HEK293T (cell line): Measurements from ENCODE around the gene BEST2.
A peak's percentile ranks its signal among the peaks of the same experiment; 100 is the strongest.

Experiments used
- CTCF ChIA-PET: fragments of 350-600 bp; formaldehyde crosslinking; extraction: SDS; loops from one replicate; lab custom pipeline; 2021; ENCODE audit warnings: antibody characterized with exemption, inconsistent platforms; lab: Yijun Ruan, JAX
- POLR2A ChIA-PET: fragments of 350-600 bp; formaldehyde crosslinking; extraction: SDS; loops from one replicate; lab custom pipeline; 2020; ENCODE audit warnings: antibody characterized with exemption, inconsistent platforms; lab: Yijun Ruan, JAX
- DNase-seq: peaks from one replicate; pipeline ENCODE4 v3.0.0; 2012; ENCODE audit warnings: mixed read lengths; ENCODE audit errors: extremely low spot score
- ARNT ChIP-seq: fragments of 450-650 bp; IDR thresholded peaks from 2 replicates; pipeline ENCODE4 v1.6.1; 2017; ENCODE audit warnings: mild to moderate bottlenecking
- BHLHE40 ChIP-seq: fragments of 450-650 bp; IDR thresholded peaks from 2 replicates; pipeline ENCODE4 v1.6.1; 2016; ENCODE audit warnings: mild to moderate bottlenecking, moderate library complexity, borderline replicate concordance
- CTBP1 ChIP-seq: fragments of 450-650 bp; IDR thresholded peaks from 2 replicates; pipeline ENCODE4 v1.6.1; 2016; ENCODE audit warnings: borderline replicate concordance
- ELF4 ChIP-seq: fragments of 450-650 bp; IDR thresholded peaks from 2 replicates; pipeline ENCODE4 v1.6.1; 2017; ENCODE audit warnings: antibody characterized with exemption
- FOXA1 ChIP-seq: fragments of 450-650 bp; IDR thresholded peaks from 2 replicates; pipeline ENCODE4 v1.6.1; 2016; ENCODE audit warnings: mild to moderate bottlenecking
- FOXK2 ChIP-seq: fragments of 450-650 bp; IDR thresholded peaks from 2 replicates; pipeline ENCODE4 v1.6.1; 2016; ENCODE audit warnings: mild to moderate bottlenecking
- FOXM1 ChIP-seq: fragments of 450-650 bp; IDR thresholded peaks from 2 replicates; pipeline ENCODE4 v1.6.1; 2017; ENCODE audit warnings: mild to moderate bottlenecking, borderline replicate concordance
- HDGF ChIP-seq: fragments of 450-650 bp; IDR thresholded peaks from 2 replicates; pipeline ENCODE4 v1.6.1; 2017; ENCODE audit warnings: antibody characterized with exemption, borderline replicate concordance
- L3MBTL2 ChIP-seq: fragments of 450-650 bp; conservative IDR thresholded peaks from 2 replicates; pipeline ENCODE4 v1.6.1; 2016; ENCODE audit warnings: mild to moderate bottlenecking
- LEF1 ChIP-seq: fragments of 450-650 bp; IDR thresholded peaks from 2 replicates; pipeline ENCODE4 v1.6.1; 2017; ENCODE audit warnings: mild to moderate bottlenecking, borderline replicate concordance
- NFRKB ChIP-seq: fragments of 450-650 bp; IDR thresholded peaks from 2 replicates; pipeline ENCODE4 v1.6.1; 2016; ENCODE audit warnings: mild to moderate bottlenecking, moderate library complexity
- PKNOX1 ChIP-seq: fragments of 450-650 bp; IDR thresholded peaks from 2 replicates; pipeline ENCODE4 v1.6.1; 2016
- SP1 ChIP-seq: fragments of 450-650 bp; IDR thresholded peaks from 2 replicates; pipeline ENCODE4 v1.6.1; 2017
- SUZ12 ChIP-seq: fragments of 450-650 bp; IDR thresholded peaks from 2 replicates; pipeline ENCODE4 v1.6.1; 2016; ENCODE audit warnings: mild to moderate bottlenecking
- TARDBP ChIP-seq: fragments of 450-650 bp; IDR thresholded peaks from 2 replicates; pipeline ENCODE4 v1.6.1; 2016
- ZNF384 ChIP-seq: fragments of 450-650 bp; IDR thresholded peaks from 2 replicates; pipeline ENCODE4 v1.6.1; 2016

The BEST2 gene

GRCh38 chr19:12720851-12721655 lies 30.5 kb upstream of the BEST2 start:
- CTCF ChIA-PET: interaction anchor here (0.9 to 1.3 kb wide), 2 partner anchors 13 to 37 kb away, joined by 3 read pairs; no protein-coding TSS in a partner anchor
- POLR2A ChIA-PET: interaction anchor here (0.6 to 6.2 kb wide), 11 partner anchors 7 to 71 kb away, joined by 3 to 133 read pairs (median 4); partner anchors contain the start of genes GET3, JUNB and TRIR
- no peak for DNase-seq
- TF ChIP-seq NFRKB (no peak), ZNF384 (no peak), ARNT (no peak), CTBP1 (no peak), BHLHE40 (no peak), L3MBTL2 (no peak), TARDBP (no peak), ELF4 (no peak), SP1 (no peak), FOXK2 (no peak), HDGF (no peak), FOXA1 (no peak), SUZ12 (no peak), PKNOX1 (no peak), FOXM1 (no peak), LEF1 (no peak)

GRCh38 chr19:12721656-12722565 lies 29.7 kb upstream of the BEST2 start:
- TF ChIP-seq SP1 (no peak), NFRKB (no peak), BHLHE40 (no peak), PKNOX1 (no peak), SUZ12 (no peak), ARNT (no peak)
- ChIA-PET CTCF (interaction anchor here (0.9 to 1.3 kb wide), 2 partner anchors 12 to 37 kb away, joined by 3 read pairs; no protein-coding TSS in a partner anchor), POLR2A (interaction anchor here (0.6 to 6.2 kb wide), 14 partner anchors 8 to 84 kb away, joined by 3 to 133 read pairs (median 5); partner anchors contain the start of genes DHPS, GET3, JUNB and RNASEH2A)
- peak; percentile 56 for DNase-seq

GRCh38 chr19:12722566-12723380 lies 28.8 kb upstream of the BEST2 start:
- CTCF ChIA-PET: interaction anchor here (0.9 to 1.3 kb wide), 3 partner anchors 11 to 37 kb away, joined by 3 to 5 read pairs (median 4); no protein-coding TSS in a partner anchor
- TF ChIP-seq L3MBTL2 (peak; percentile 56; the same call in 1 of the 2 replicates), ELF4 (0 out of 2 replicates have a peak, but pooled peaks have one; percentile 24), LEF1 (no peak), FOXA1 (no peak), TARDBP (no peak), ZNF384 (peak; percentile 97), NFRKB (no peak), SP1 (no peak), FOXM1 (no peak), SUZ12 (no peak), HDGF (no peak), FOXK2 (no peak)
- POLR2A ChIA-PET: interaction anchor here (0.6 to 6.2 kb wide), 15 partner anchors 8 to 191 kb away, joined by 3 to 133 read pairs (median 5); partner anchors contain the start of genes DHPS, FBXW9, GET3 and MAN2B1
- peak; percentile 90 for DNase-seq

GRCh38 chr19:12723381-12723640 lies 28.3 kb upstream of the BEST2 start:
- TF ChIP-seq TARDBP: no peak
- TF ChIP-seq FOXA1: no peak
- no peak for TF ChIP-seq FOXM1
- no peak for TF ChIP-seq HDGF
- TF ChIP-seq ZNF384: no peak
- no peak for TF ChIP-seq ELF4
- no peak for TF ChIP-seq LEF1
- no peak for TF ChIP-seq ARNT
- TF ChIP-seq SUZ12: no peak
- TF ChIP-seq L3MBTL2: no peak
- no peak for TF ChIP-seq FOXK2
- TF ChIP-seq PKNOX1: no peak
- TF ChIP-seq CTBP1: no peak
- no peak for TF ChIP-seq SP1
- ChIA-PET CTCF (interaction anchor here (0.9 kb wide), 2 partner anchors 34 to 37 kb away, joined by 4 to 5 read pairs; no protein-coding TSS in a partner anchor), POLR2A (interaction anchor here (0.6 to 6.2 kb wide), 12 partner anchors 8 to 190 kb away, joined by 3 to 133 read pairs (median 6); partner anchors contain the start of genes DHPS, FBXW9, GET3 and MAN2B1)
- DNase-seq: no peak
